WERI-Rb-1 (cell line): ENCODE measurements around the gene CADM2.

Experiments used
- DNase-seq: peaks from one replicate; pipeline ENCODE4 v3.0.0-alpha.2; 2020
- H3K27ac ChIP-seq: fragments of 250-450 bp; sonication (Bioruptor Pico); 2 replicates; pipeline ENCODE4 v1.5.1; 2020; ENCODE audit warnings: mild to moderate bottlenecking, moderate library complexity
- H3K27me3 ChIP-seq: fragments of 250-450 bp; sonication (Bioruptor Pico); 2 replicates; pipeline ENCODE4 v1.5.1; 2021; ENCODE audit warnings: mild to moderate bottlenecking, low read depth, moderate library complexity; ENCODE audit not compliant: insufficient read depth, severe bottlenecking
- H3K36me3 ChIP-seq: fragments of 250-450 bp; sonication (Bioruptor Pico); 2 replicates; pipeline ENCODE4 v1.5.1; 2020; ENCODE audit warnings: mild to moderate bottlenecking, moderate library complexity
- H3K4me3 ChIP-seq: 2 replicates; pipeline ENCODE4 v1.5.1; 2011; ENCODE audit warnings: low read depth, mild to moderate bottlenecking, control low read depth, low read length
- H3K9me3 ChIP-seq: fragments of 250-450 bp; sonication (Bioruptor Pico); 2 replicates; pipeline ENCODE4 v1.5.1; 2021; ENCODE audit warnings: mild to moderate bottlenecking, moderate library complexity; ENCODE audit not compliant: severe bottlenecking
- TF ChIP-seq, protein P1 (sequence below): IDR thresholded peaks from 2 replicates; pipeline ENCODE4 v1.5.1; 2011; ENCODE audit warnings: low read depth, mild to moderate bottlenecking, control low read depth, inconsistent platforms, low read length

Gene CADM2

DNA sequence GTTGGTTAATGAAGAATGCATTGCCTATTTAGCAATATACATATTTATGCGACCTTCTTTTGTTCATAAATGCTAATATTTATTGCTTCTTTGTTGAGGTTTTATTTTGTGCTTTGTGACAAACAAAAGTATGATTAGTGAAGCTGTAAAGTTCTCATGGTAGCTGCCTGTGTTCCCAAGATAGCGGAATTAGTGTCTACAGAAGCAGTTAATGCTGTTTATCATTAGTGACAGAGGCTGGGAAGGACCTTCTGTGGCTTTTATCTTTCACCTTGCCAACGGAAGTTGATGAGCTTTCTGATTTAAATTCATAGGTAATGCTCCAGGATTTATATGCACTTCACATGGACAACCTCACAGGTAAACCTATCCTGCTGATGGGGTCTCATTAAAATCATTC is 418.3 kb downstream of the CADM2 start:
- TF ChIP-seq, protein P1, sequence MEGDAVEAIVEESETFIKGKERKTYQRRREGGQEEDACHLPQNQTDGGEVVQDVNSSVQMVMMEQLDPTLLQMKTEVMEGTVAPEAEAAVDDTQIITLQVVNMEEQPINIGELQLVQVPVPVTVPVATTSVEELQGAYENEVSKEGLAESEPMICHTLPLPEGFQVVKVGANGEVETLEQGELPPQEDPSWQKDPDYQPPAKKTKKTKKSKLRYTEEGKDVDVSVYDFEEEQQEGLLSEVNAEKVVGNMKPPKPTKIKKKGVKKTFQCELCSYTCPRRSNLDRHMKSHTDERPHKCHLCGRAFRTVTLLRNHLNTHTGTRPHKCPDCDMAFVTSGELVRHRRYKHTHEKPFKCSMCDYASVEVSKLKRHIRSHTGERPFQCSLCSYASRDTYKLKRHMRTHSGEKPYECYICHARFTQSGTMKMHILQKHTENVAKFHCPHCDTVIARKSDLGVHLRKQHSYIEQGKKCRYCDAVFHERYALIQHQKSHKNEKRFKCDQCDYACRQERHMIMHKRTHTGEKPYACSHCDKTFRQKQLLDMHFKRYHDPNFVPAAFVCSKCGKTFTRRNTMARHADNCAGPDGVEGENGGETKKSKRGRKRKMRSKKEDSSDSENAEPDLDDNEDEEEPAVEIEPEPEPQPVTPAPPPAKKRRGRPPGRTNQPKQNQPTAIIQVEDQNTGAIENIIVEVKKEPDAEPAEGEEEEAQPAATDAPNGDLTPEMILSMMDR: no peak
- no peak overlapping the region for H3K27ac ChIP-seq
- no peak overlapping the region for H3K4me3 ChIP-seq
- no peaks in the 10 kb centered on the region for H3K36me3 ChIP-seq
- no peak for DNase-seq
- no peaks in the 10 kb centered on the region for H3K9me3 ChIP-seq
- no peaks in the 10 kb centered on the region for H3K27me3 ChIP-seq

DNA sequence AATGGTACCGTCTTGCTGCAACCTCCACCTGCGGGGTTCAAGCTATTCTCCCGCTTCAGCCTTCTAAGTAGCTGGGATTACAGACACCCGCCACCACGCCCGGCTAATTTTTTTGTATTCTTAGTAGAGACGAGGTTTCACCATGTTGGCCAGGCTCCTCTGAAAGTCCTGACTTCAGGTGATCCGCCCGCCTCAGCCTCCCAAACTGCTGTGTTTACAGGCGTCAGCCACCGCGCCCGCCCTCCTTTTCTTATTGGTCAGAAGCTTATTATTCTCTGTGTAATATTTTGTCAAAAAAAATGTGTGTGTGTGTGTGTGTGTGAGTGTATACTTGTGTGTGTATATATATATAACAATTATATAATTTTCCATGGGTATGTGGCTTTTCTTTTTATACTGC is 425.6 kb downstream of the CADM2 start:
- Histone ChIP-seq H3K27ac (no peak overlapping the region), H3K9me3 (no peaks in the 10 kb centered on the region), H3K4me3 (no peak overlapping the region), H3K36me3 (no peaks in the 10 kb centered on the region), H3K27me3 (no peaks in the 10 kb centered on the region)
- no peak for DNase-seq
- TF ChIP-seq, protein P1: no peak

DNA sequence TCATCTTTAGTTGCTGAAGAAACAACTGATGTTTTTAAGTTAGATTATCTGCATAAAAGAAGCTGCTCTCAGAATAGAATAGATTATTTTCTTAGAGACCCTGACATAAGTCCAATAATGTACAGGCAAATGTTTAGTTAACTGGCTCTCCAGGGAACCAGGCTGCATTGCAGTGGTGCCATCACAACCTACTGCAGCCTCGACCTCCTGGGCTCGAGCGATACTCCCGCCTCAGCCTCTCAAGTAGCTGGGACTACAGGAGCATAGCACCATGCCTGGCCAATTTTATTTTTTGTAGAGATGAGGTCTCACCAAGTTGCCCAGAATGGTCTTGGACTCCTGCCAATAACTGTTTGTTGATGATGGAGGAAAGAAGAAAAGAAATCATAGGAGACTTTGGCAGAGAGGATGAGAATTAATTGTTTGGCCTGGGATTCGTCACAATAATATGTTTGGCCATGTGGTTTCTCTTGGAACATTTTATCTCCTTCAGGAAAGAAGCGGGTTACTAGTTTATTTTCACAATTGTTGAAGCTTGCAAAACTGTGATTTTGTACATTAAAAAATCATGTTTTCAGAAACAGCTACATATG is 429.2 kb downstream of the CADM2 start:
- H3K27me3 ChIP-seq: no peaks in the 10 kb centered on the region
- H3K36me3 ChIP-seq: no peaks in the 10 kb centered on the region
- no peak overlapping the region for H3K4me3 ChIP-seq
- DNase-seq: no peak
- no peak overlapping the region for H3K27ac ChIP-seq
- no peaks in the 10 kb centered on the region for H3K9me3 ChIP-seq
- TF ChIP-seq, protein P1: no peak

DNA sequence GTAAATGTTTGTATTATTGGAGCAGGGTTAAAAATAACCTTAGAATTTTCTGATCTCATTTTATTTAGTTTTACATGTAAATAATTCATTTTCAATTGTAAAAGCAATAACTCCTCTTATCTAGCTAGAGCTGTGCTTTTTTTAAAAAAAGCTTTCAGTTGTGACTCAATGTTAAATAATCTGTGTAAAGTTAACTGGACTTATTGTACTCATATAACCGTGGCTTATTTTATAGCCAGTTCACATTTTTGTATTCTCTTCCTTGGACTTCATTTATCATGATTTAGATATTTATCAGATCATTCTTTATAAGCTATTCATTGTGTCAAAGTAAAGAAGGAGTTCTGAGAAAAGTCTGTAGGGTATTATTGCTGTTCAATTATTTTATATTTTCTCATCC is 435.6 kb downstream of the CADM2 start:
- Histone ChIP-seq H3K4me3 (no peak overlapping the region), H3K27me3 (no peaks in the 10 kb centered on the region), H3K9me3 (no peaks in the 10 kb centered on the region), H3K27ac (no peak overlapping the region), H3K36me3 (no peaks in the 10 kb centered on the region)
- TF ChIP-seq, protein P1: no peak
- no peak for DNase-seq

DNA sequence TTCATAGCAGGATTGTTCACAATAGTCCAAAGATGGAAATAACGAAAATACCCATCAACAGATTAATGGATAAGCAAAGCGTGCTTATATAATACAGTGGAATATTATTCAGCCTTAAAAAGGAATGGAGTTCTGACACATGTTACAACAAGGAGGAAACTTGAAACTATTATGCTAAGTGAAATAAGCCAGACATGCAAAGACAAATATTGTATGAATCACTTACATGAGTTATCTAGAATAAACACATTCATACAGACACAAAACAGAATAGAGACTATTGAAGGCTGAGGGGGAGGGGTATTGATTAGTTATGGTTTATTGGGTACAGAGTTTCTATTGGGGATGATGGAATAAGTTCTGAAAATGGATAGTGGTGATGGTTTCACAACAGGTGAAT is 438.6 kb downstream of the CADM2 start:
- no peaks in the 10 kb centered on the region for H3K27me3 ChIP-seq
- H3K36me3 ChIP-seq: no peaks in the 10 kb centered on the region
- H3K4me3 ChIP-seq: no peak overlapping the region
- DNase-seq: no peak
- TF ChIP-seq, protein P1: no peak
- H3K27ac ChIP-seq: no peak overlapping the region
- no peaks in the 10 kb centered on the region for H3K9me3 ChIP-seq

DNA sequence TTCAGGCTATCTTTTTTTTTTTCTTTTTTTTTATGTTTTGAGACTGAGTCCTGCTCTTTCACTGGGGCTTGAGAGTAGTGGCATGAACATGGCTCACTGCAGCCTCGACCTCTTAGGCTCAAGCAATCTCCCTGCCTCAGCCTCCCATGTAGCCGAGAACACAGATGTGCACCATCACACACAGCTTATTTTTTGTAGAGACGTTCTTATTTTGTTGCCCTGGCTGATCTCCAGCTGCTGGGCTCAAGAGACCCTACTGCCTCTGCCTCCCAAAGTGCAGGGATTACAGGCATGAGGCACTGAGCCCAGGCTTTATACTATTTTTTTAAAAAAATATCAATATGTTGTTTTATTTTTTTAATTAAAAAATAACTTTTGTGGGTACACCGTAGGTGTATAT is 467.3 kb downstream of the CADM2 start:
- no peaks in the 10 kb centered on the region for H3K27me3 ChIP-seq
- DNase-seq: no peak
- H3K36me3 ChIP-seq: no peaks in the 10 kb centered on the region
- H3K4me3 ChIP-seq: no peak overlapping the region
- no peak overlapping the region for H3K27ac ChIP-seq
- TF ChIP-seq, protein P1: no peak
- no peaks in the 10 kb centered on the region for H3K9me3 ChIP-seq
